Renal pelvis (tissue), 4 donors: ENCODE data around the gene ING3. TPM values are rescaled to one million over a fixed set of nuclear protein-coding genes. Genes with fewer than 3 reads are reported as not detected.

Experiments
- DNase-seq: peaks from one replicate; pipeline ENCODE4 v3.0.0-alpha.2; 2013
- polyA plus RNA-seq, 3 donors: library from polyadenylated mRNA; unstranded; fragments of 120-200 nt; gene quantifications; one replicate each; pipeline ENCODE4 v1.2.1, GENCODE V29; 2013; ENCODE audit not compliant: insufficient read length in 3 of 3

The ING3 gene
- polyA plus RNA-seq, 3 donors, result 37.9 to 40.4 (median 38.0) TPM

DNA sequence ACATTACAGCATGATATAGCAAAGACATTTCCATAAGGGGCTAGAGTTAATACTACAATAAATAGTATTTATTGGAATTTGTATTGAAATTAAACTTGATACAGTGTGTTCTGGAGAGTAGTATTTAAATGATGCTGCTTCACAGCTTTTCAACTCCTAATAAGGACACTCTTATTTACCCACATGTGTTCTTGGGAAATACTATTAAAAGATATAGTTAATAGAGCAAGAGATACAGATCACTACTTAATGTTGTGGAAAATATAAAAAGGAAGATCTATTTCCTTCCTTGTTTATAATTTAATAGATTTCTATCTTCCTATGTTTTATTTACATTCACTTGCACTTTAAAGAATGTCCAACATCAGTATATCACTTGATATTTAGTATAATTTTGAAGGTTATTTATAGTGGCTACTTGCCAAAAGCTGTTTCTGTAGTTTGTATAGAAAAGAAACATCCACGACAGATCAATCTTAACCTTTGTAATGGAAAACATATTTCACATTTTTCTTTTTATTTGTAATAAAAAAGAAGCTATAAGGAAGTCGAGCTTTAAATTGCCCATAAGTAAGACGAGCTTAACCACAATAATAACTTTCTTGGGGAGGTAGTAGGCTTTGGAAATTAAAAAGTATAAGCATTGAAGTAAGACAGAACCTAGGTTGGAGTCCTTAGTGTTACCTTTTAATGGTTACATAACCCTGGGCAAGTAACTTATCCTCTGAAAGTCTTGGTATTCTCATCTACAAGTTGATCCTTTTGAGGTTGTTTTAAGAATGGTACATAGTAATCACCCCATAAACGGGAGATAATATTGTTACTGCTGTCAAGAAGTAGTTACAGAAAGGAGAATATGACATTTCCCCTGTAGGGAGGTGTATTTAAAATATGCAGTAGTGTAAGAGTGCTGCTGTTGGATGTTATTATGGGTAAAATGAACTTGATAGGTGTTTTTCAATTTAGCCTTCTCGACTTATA is 70.7 kb downstream of the ING3 start:
- DNase-seq, result no peak

DNA sequence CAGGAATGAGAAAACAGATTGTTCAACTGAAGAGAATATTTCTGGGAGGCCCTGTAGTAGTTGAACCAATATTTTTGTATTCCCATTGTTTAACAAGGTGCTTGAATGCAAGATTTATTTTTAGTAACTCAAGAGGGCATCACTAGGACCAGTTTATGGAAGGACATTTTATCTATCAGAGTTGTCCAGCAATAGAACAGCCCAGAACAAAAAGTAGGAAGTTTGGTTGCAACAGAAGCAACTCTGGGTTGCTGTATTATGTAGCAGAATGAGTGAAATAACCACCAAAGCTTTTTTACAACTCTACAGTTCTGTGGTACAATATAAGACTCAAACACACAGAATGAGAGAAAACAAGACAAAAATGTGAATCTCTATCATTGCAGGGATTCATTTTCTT is 72.6 kb downstream of the ING3 start:
- DNase-seq, result no peak

GRCh38 chr7:121023683-121024511 is 73.3 kb downstream of the ING3 start:
- no peak for DNase-seq

- no peak for DNase-seq
Measured at GRCh38 chr7:121024611-121025010, 74.0 kb downstream of the ING3 start.

DNA sequence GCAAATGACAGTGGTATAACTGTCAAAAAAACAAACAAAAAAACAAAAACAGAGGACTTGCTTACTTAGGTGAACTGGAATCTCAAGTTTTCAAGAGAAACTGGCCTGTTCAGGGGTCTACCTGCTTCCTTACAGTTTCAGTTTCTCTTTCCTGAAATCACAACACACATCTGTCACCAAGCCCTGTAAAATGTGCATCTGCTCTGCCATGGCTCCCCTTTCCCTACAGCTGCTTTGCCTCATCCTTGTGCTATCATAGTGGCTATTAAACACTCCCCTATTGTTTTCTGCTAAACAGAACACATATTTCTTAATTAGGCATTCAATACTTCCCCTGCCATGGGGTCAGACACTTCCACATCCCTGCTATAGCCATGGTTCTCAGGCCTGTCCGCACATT is 75.6 kb downstream of the ING3 start:
- DNase-seq, result no peak

GRCh38 chr7:121026577-121027111 is 76.1 kb downstream of the ING3 start:
- DNase-seq, result no peak

Other genes starting within 250 kb of the ING3 start
- gene TSPAN12, start 92.6 kb upstream of the ING3 start, polyA plus RNA-seq, result 100 to 1,000 TPM; 152 to 206 (median 167) TPM
- 10 to 100 TPM; 30.1 to 43.3 (median 35.6) TPM for gene CPED1, start 37.9 kb downstream of the ING3 start, polyA plus RNA-seq